ENCODE results near the gene NFE2.

NFE2 gene

GRCh38 chr12:54253240-54253639 is 47.6 kb downstream of the NFE2 start:
- DNase-seq (ENCODE audit: low read depth in 3 of 3, low spot score in 1 of 3): no peak

GRCh38 chr12:54251667-54252284 is 49.0 kb downstream of the NFE2 start:
- no peak for DNase-seq (ENCODE audit: low read depth in 3 of 3, low spot score in 1 of 3)

- DNase-seq (ENCODE audit: low read depth in 3 of 3, low spot score in 1 of 3): no peak
These were observed 51.3 kb downstream of the NFE2 start for GRCh38 chr12:54249489-54249888.

GRCh38 chr12:54246011-54246641 is 54.7 kb downstream of the NFE2 start:
- no peak for DNase-seq (ENCODE audit: low read depth in 3 of 3, low spot score in 1 of 3)
